Measurements from ENCODE around the gene SLC22A31. TPM values are rescaled to one million over a fixed set of nuclear protein-coding genes. Genes with fewer than 3 reads are reported as not detected.
"Not testable (repeated sequence)": the region's sequence is repeated elsewhere in the genome, so short reads cannot be mapped to it uniquely, and the experiment has no call there.

The SLC22A31 gene
- 1.4 and 2.3 TPM in 2 replicates for total RNA-seq

DNA sequence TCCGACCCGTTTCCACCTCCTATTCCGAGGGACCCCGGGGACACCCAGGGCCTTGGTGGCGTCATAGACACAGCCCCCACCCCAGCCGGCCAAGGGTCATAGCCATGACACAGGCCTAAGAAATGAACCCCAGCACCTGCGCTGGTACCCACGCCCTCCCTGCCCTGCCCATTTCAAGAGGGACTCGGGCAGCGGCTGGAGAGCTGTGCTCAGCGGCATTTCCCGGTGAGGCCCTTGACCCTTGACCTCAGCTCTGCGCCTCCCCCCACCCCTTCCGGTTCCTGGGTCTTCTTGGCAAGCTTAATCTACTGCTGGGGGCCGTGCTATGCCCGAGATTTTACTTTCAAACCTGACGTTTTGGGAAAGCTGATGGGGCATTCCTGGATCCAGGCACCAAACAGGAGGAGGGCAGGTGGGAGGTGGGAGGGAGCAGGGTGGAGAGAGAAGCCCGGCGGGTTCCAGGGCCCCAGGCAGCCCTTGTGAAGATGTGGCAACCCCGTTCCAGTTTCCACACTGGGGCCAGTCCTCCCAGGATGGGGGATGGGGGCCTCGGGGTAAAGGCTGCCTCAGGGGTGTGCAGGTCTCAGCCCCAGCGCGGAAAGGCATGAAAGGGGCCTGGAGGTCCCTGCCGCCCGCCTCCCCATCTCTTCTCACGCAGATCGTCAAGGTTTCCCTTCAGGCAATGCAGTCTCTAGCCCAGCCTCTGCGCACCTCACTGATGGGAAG lies at the start of gene SLC22A31:
SLC22A31 (minus strand) TSS at position 414 of the 726 bp plus-strand sequence; CDS start at position 378, 36 bp downstream.
- DNase-seq: peak; percentile 61
- Mint-ChIP-seq H3K27me3 (peaks cover 31% of the 10 kb centered on the region), H3K36me3 (ENCODE audit: low read depth) (no peaks in the 10 kb centered on the region), H3K27ac (no peak within 1 kb of the TSS), H3K4me3 (peak within 1 kb of the TSS; percentile 60), H3K9me3 (no peaks in the 10 kb centered on the region), H3K4me1 (peaks cover 5% of the 10 kb centered on the region)
- intact Hi-C loops (cut with micrococcal nuclease): loop anchor here (2.0 kb wide), 1 partner anchor 29 kb away; the partner anchor contains the start of gene CDH15

DNA sequence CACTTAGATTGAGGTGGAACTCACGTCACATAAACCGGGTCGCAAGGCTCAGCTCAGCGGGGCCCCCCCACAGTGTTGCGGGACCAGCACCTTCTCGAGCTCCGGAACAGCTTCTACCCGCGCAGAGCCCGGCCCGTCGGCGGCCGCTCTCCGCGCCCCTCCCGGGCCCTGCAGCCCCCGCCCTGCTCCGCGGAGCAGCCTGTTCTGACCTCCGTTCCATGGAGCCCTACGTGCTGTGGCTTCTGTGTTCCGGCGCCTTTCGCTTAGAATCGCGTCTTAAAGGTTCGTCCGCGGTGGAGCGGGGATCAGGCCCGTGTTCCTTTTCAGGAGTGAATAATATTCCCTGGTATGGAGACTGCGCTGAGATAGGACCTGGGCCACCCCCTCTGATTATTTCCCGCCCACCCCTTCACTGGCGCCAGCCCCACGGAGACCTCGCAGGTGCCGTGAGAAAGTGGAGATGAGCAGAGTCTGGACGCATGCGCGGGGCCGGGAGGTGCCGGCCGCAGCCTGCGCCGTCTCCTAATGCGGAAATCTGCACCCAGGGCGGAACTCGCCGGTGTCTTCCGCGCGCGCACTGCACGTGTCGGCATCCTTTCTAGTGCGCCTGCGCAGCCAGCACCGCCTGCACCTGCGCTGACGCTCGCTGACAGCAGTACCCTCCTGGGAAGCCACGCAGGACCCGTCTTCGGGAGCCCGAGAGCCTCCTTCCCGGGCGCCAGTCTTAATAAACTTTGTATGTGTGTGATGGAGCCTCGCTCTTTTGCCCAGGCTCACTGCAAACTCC lies 48.1 kb upstream of the SLC22A31 start:
- no peak for DNase-seq
- H3K36me3 Mint-ChIP-seq (ENCODE audit: low read depth): peaks cover 6% of the 10 kb centered on the region

DNA sequence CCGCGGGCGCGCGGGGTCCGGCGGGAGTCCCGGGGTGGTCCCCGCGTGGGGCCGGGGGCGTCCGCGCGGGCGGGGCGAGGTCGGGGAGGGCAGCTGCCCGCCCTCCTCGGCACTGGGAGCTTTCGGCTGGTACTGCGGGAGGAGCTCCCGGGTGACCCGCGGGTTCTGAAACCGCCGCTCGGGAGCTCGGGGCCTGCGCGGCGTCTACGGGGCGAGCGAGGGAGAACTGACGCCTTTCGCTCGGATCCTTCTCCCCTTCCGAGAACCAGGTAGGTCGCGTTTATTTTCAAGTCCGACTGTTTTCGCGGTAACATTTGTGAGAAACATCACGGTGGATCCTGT lies 47.4 kb upstream of the SLC22A31 start:
- H3K4me1 Mint-ChIP-seq; H3K36me3 Mint-ChIP-seq (ENCODE audit: low read depth); H3K9me3 Mint-ChIP-seq; H3K27me3 Mint-ChIP-seq; DNase-seq; H3K27ac Mint-ChIP-seq: not testable (repeated sequence)
- peak overlapping the region; percentile 76 for H3K4me3 Mint-ChIP-seq
- intact Hi-C loops (cut with micrococcal nuclease): loop anchor here (1.0 to 10.0 kb wide), 5 partner anchors 55 to 617 kb away; partner anchors contain the start of genes CDH15, SPATA2L, VPS9D1 and ZNF276

More for the DNA sequence above, 48.1 kb upstream of the SLC22A31 start:
- no peak overlapping the region for H3K27ac Mint-ChIP-seq
- intact Hi-C loops (cut with micrococcal nuclease): loop anchor here (5.0 to 10.0 kb wide), 3 partner anchors 456 to 616 kb away; partner anchors contain the start of genes SPATA2L, VPS9D1 and ZNF276
- H3K4me3 Mint-ChIP-seq: peak overlapping the region; percentile 76
- peaks cover 4% of the 10 kb centered on the region for H3K27me3 Mint-ChIP-seq
- peaks cover 8% of the 10 kb centered on the region for H3K9me3 Mint-ChIP-seq
- H3K4me1 Mint-ChIP-seq: peaks cover 2% of the 10 kb centered on the region

DNA sequence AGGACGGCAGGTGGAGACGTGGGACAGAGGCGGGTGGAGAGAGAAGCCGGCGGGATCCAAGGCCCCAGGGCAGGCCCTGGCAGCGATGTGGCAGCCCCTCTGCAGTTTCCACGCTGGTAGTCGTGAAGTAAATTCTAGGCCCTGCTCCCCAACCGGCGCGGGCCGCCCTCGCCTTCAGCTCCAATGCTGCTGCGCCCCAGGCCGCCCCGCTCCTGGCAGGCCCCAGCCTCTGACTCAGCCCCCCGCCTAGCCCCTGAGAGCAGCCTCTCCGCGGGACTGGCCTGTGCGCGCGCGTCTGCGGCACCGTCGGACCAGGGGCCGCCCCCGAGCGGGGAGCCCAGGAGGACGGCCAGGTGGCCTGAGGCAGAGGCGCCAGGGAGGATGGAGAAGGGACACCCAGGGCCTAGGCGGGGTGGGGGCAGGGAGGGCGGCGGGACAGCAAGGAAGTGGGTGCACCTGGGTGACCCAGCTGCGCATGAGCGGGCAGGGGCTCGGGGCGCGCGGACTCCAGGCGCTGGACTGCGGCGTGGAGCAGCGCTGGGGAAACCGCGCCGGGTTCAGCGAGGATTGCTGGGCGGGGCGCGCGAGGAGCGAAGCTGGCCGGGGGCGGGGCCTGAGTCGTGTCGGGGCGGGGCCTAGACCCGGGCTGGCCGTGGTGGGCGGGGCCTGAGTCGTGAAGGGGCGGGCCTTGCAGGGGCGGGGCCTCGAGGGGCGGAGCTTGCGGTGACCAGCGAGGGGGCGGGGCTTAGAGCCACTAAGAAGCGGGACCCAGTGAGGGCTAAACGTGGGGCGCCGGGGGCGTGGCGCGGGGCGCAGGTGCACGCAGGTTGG lies 46.8 kb upstream of the SLC22A31 start:
- intact Hi-C loops (cut with micrococcal nuclease): loop anchor here (1.0 to 10.0 kb wide), 5 partner anchors 54 to 618 kb away; partner anchors contain the start of genes CDH15, SPATA2L, VPS9D1 and ZNF276
- H3K36me3 Mint-ChIP-seq (ENCODE audit: low read depth): peaks cover 6% of the 10 kb centered on the region

DNA sequence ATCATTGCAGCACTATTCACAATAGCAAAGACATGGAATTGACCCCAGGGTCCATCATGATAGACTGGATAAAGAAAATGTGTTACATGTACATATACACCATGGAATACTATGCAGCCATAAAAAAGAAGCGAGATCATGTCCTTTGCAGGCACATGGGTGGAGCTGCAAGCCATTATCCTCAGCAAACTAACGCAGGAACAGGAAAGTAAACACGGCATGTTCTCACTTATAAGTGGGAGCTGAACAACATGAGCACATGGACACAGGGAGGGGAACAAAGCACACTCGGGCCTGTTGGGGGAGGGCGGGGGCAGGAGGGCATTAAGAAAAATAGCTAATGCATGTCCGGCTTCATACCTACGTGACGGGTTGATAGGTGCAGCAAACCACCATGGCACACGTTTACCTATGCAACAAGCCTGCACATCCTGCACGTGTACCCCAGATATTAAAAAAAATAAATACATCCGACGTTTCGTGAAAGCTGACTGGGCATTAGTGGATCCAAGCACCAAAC lies 46.1 kb upstream of the SLC22A31 start:
- Mint-ChIP-seq H3K9me3 (peaks cover 8% of the 10 kb centered on the region), H3K4me1 (peaks cover 8% of the 10 kb centered on the region), H3K36me3 (ENCODE audit: low read depth) (peaks cover 6% of the 10 kb centered on the region), H3K27ac (no peak overlapping the region), H3K27me3 (peaks cover 4% of the 10 kb centered on the region), H3K4me3 (peak overlapping the region; percentile 76)
- intact Hi-C loops (cut with micrococcal nuclease): loop anchor here (2.0 to 10.0 kb wide), 4 partner anchors 54 to 618 kb away; partner anchors contain the start of genes SPATA2L, VPS9D1 and ZNF276
- DNase-seq: no peak

More for the DNA sequence above, 46.8 kb upstream of the SLC22A31 start:
- DNase-seq: peak; percentile 97
- no peak overlapping the region for H3K27ac Mint-ChIP-seq
- H3K4me3 Mint-ChIP-seq: peak overlapping the region; percentile 76
- peaks cover 6% of the 10 kb centered on the region for H3K4me1 Mint-ChIP-seq
- peaks cover 4% of the 10 kb centered on the region for H3K27me3 Mint-ChIP-seq
- peaks cover 8% of the 10 kb centered on the region for H3K9me3 Mint-ChIP-seq

DNA sequence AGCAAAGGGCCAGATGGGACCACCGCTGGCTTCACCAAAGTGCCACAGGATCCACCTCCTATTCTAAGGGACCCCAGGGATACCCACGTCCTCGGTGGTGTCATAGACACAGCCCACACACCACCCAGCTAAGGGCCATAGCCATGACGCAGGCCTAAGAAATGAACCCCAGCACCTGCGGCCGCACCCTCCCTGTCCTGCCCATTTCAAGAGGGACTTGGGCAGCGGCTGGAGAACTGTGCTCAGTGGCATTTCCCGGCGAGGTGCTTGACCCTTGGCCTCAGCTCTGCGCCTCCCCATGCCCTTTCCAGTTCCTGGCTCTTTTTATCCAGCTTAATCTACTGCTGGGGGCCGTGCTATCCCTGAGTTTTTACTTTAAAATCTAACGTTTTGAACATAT lies 44.4 kb upstream of the SLC22A31 start:
- Mint-ChIP-seq H3K27ac (no peak overlapping the region), H3K4me3 (no peak overlapping the region), H3K36me3 (ENCODE audit: low read depth) (peaks cover 4% of the 10 kb centered on the region), H3K4me1 (peaks cover 14% of the 10 kb centered on the region), H3K27me3 (no peaks in the 10 kb centered on the region), H3K9me3 (peaks cover under 1% of the 10 kb centered on the region)
- no peak for DNase-seq
- intact Hi-C loops (cut with micrococcal nuclease): loop anchor here (5.0 to 10.0 kb wide), 3 partner anchors 460 to 620 kb away; partner anchors contain the start of genes SPATA2L, VPS9D1 and ZNF276

DNA sequence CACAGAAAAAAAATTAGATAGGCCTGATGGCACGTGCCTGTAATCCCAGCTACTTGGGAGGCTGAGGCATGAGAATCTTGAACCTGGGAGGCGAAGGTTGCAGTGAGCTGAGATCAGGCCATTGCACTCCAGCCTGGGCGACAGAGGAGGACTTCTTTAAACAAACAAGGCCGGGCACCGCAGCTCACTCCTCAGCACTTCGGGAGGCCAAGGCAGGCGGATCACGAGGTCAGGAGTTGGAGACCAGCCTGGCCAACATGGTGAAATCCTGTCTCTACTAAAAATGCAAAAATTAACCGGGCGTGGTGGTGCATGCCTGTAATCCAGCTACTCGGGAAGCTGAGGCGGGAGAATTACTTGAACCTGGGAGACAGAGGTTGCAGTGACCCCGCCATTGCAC lies 43.9 kb upstream of the SLC22A31 start:
- DNase-seq; H3K4me3 Mint-ChIP-seq; H3K27ac Mint-ChIP-seq; H3K36me3 Mint-ChIP-seq (ENCODE audit: low read depth); H3K27me3 Mint-ChIP-seq; H3K9me3 Mint-ChIP-seq: not testable (repeated sequence)
- intact Hi-C loops (cut with micrococcal nuclease): loop anchor here (10.0 kb wide), 2 partner anchors 461 to 621 kb away; partner anchors contain the start of gene SPATA2L
- H3K4me1 Mint-ChIP-seq: peaks cover 15% of the 10 kb centered on the region

DNA sequence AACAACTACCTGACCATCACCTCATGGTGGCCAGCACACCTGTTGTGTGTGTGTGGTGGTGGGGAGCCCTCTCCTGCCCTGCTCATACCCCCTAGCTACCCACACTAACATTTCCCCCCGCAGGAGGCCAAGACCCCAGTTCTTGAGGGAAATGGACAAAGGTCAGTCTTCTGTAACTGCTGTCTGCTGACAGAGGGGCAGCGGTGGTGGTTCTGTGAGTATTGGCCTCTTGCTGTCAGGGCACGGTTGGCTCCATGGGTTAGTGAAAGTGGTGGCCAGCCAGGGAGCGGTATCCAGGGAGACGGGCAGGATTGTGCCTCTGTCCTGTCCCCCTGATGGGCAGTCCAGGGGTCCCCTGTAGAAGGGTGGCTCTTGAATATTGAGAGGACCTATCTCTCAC lies 43.3 kb upstream of the SLC22A31 start:
- no peaks in the 10 kb centered on the region for H3K9me3 Mint-ChIP-seq
- H3K4me3 Mint-ChIP-seq: no peak overlapping the region
- H3K27me3 Mint-ChIP-seq: no peaks in the 10 kb centered on the region
- no peak overlapping the region for H3K27ac Mint-ChIP-seq
- peaks cover 4% of the 10 kb centered on the region for H3K36me3 Mint-ChIP-seq (ENCODE audit: low read depth)
- H3K4me1 Mint-ChIP-seq: peaks cover 15% of the 10 kb centered on the region
- no peak for DNase-seq
- intact Hi-C loops (cut with micrococcal nuclease): loop anchor here (10.0 kb wide), 2 partner anchors 461 to 621 kb away; partner anchors contain the start of gene SPATA2L

DNA sequence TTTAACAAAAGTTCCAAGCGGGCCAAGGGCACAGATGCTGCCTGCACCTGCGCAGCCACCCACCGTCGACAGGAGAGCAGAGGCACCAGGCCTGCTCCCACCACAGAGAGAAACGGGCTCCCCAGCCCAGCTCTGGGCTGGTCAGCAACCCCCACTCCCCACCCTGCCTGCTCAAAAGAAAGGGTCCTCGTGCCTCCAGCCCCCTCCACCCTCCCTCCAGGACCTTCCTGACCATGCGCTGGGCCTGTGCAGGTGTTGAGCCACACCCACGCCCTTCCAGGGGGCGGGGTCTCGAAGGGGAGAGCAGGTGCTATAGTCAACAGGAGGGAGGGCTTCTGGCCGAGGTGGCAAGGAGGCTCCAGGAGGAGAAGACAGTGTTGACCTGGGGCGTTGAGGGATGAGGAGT lies 42.5 kb upstream of the SLC22A31 start:
- Mint-ChIP-seq H3K36me3 (ENCODE audit: low read depth) (peaks cover 4% of the 10 kb centered on the region), H3K27me3 (no peaks in the 10 kb centered on the region), H3K27ac (no peak overlapping the region), H3K9me3 (no peaks in the 10 kb centered on the region), H3K4me3 (peak overlapping the region; percentile 37), H3K4me1 (peaks cover 15% of the 10 kb centered on the region)
- DNase-seq: peak; percentile 60
- intact Hi-C loops (cut with micrococcal nuclease): loop anchor here (10.0 kb wide), 2 partner anchors 462 to 622 kb away; partner anchors contain the start of gene SPATA2L

DNA sequence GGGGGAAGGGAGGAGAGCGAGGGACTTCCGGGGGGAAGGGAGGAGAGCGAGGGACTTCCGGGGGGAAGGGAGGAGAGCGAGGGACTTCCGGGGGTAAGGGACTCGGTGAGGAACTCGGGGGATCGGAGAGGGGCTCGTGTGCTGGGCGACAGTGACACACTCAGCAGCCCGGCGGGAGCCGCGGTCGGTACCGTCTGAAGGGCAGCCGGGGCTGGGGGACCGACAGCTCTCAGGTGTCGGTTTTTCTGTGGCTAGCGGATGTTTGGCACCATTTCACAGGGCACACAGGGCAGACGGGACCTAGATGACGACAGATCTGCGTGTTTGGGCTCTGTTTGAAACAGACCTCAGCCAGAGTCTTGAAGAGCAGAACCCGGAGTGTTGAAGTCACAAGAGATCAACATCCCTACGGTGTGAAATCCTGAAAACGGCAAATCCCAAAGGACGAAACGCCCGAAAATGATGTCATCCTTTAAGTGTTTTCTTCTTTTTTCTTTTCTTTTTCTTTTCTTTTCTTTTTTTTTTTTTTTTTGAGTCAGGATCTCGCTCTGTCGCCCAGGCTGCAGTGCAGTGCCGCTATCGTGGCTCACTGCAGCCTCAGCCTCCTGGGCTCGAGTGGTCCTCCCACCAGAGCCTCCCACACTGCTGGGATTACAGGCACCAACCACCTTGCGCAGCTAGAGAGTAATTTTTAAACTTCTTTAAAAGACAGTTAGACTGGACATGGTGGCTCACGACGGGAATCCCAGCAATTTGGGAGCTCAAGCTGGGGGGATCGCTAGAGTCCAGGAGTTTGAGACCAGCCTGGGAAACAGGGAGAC lies 41.1 kb upstream of the SLC22A31 start:
- Mint-ChIP-seq H3K9me3 (no peaks in the 10 kb centered on the region), H3K4me1 (peaks cover 15% of the 10 kb centered on the region), H3K27me3 (no peaks in the 10 kb centered on the region), H3K27ac (peak overlapping the region; percentile 100), H3K4me3 (peak overlapping the region; percentile 100), H3K36me3 (ENCODE audit: low read depth) (peaks cover 4% of the 10 kb centered on the region)
- intact Hi-C loops (cut with micrococcal nuclease): loop anchor here (1.0 to 10.0 kb wide), 4 partner anchors 249 to 623 kb away; partner anchors contain the start of genes ANKRD11, SPATA2L and SPG7
- DNase-seq: peak; percentile 93

DNA sequence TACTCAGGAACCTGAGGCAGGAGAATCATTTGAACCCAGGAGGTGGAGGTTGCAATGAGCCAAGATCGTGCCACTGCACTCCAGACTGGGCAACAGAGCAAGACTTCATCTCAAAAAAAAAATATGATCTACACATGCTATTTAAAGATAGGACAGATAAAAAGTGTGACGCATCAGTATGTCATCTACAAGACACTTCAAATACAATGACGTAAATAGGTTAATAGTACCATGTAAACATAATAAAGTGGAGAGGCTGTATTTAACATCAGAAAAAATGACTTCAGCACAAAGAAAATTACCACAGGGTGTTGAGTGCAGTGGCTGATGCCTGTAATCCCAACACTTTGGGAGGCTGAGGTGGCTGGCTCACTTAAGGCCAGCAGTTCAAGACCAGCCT lies 37.4 kb upstream of the SLC22A31 start:
- intact Hi-C loops (cut with micrococcal nuclease): no loop called here

More for the DNA sequence above, 37.4 kb upstream of the SLC22A31 start:
- DNase-seq: no peak
- Mint-ChIP-seq H3K36me3 (ENCODE audit: low read depth) (peaks cover 20% of the 10 kb centered on the region), H3K4me1 (peaks cover 11% of the 10 kb centered on the region), H3K27ac (no peak overlapping the region), H3K9me3 (peaks cover 6% of the 10 kb centered on the region), H3K27me3 (no peaks in the 10 kb centered on the region), H3K4me3 (no peak overlapping the region)

All from activated CD4-positive, alpha-beta T cell treated with anti-CD3 and anti-CD28 coated beads, Interleukin-2, amount 10 ng/mL, durations not matched to agents 24 days and 14 days (primary cell).